CD8-positive, alpha-beta memory T cell (primary cell): ENCODE measurements around the gene ARMC9. TPM values are rescaled to one million over a fixed set of nuclear protein-coding genes. Genes with fewer than 3 reads are reported as not detected.

Experiments
- CTCF ChIA-PET: fragments of 350-600 bp; sonication (Branson Sonifier 250); formaldehyde crosslinking; loops from one replicate; lab custom pipeline; 2021; ENCODE audit warnings: antibody characterized with exemption; lab: Charles Lee
- POLR2A ChIA-PET: fragments of 350-600 bp; sonication (Branson Sonifier 250); formaldehyde crosslinking; loops from one replicate; lab custom pipeline; 2021; ENCODE audit warnings: antibody characterized with exemption; lab: Charles Lee
- DNase-seq, 5 donors: peaks; one replicate each; pipeline versions ENCODE4 v3.0.0 to v3.0.0-alpha.2; 2020 to 2022; ENCODE audit warnings: mixed read lengths in 1 of 5
- H3K27ac ChIP-seq: one replicate; pipeline ENCODE4 v1.7.0; 2013; ENCODE audit warnings: low read depth, mild to moderate bottlenecking, low read length, moderate library complexity
- H3K27me3 ChIP-seq: 2 replicates; pipeline ENCODE4 v1.7.0; 2013; ENCODE audit warnings: low read length, mild to moderate bottlenecking; ENCODE audit not compliant: insufficient read depth, poor library complexity, severe bottlenecking
- H3K36me3 ChIP-seq: 2 replicates; pipeline ENCODE4 v1.7.0; 2013; ENCODE audit warnings: mild to moderate bottlenecking, low read length, moderate library complexity; ENCODE audit not compliant: insufficient read depth
- H3K4me1 ChIP-seq: 2 replicates; pipeline ENCODE4 v1.7.0; 2013; ENCODE audit warnings: mild to moderate bottlenecking, low read length, moderate library complexity; ENCODE audit not compliant: insufficient read depth
- H3K4me3 ChIP-seq: 2 replicates; pipeline ENCODE4 v1.7.0; 2013; ENCODE audit warnings: mild to moderate bottlenecking, low read length
- H3K9me3 ChIP-seq: 2 replicates; pipeline ENCODE4 v1.7.0; 2013; ENCODE audit warnings: mild to moderate bottlenecking, low read length
- H3K27ac Mint-ChIP-seq, 8 donors: one replicate each; pipeline ENCODE4 v1.8.0; 2020 to 2021; ENCODE audit warnings: mixed read lengths in 8 of 8, mild to moderate bottlenecking in 6 of 8, inconsistent platforms in 3 of 8, moderate library complexity in 3 of 8
- H3K27me3 Mint-ChIP-seq, 2 donors: one replicate each; pipeline ENCODE4 v1.8.0; 2020 to 2021; ENCODE audit warnings: mixed read lengths in 2 of 2, mild to moderate bottlenecking in 1 of 2, moderate library complexity in 1 of 2
- H3K36me3 Mint-ChIP-seq, 3 donors: one replicate each; pipeline ENCODE4 v1.8.0; 2020 to 2021; ENCODE audit warnings: mixed read lengths in 3 of 3, inconsistent platforms in 1 of 3, mild to moderate bottlenecking in 1 of 3
- H3K4me1 Mint-ChIP-seq, 3 donors: one replicate each; pipeline ENCODE4 v1.8.0; 2020 to 2021; ENCODE audit warnings: mixed read lengths in 3 of 3, inconsistent platforms in 1 of 3, mild to moderate bottlenecking in 1 of 3
- H3K4me3 Mint-ChIP-seq, 7 donors: one replicate each; pipeline ENCODE4 v1.8.0; 2020 to 2021; ENCODE audit warnings: mixed read lengths in 7 of 7, mild to moderate bottlenecking in 6 of 7, moderate library complexity in 4 of 7, inconsistent platforms in 2 of 7
- H3K9me3 Mint-ChIP-seq, 5 donors: one replicate each; pipeline ENCODE4 v1.8.0; 2020 to 2022; ENCODE audit warnings: mixed read lengths in 5 of 5, mild to moderate bottlenecking in 3 of 5, moderate library complexity in 2 of 5, inconsistent platforms in 1 of 5
- polyA plus RNA-seq: library from polyadenylated mRNA; unstranded; fragments of 300-500 nt; fragmentation: Illumina TruSeq; gene quantifications from one replicate; pipeline ENCODE4 v1.2.3, GENCODE V29; 2021
- total RNA-seq, 2 experiments: library from RNA; stranded (reverse); gene quantifications; one replicate each; pipeline ENCODE4 v1.2.3, GENCODE V29; 2021

The ARMC9 gene
- total and polyA plus RNA-seq, 3 experiments from 2014 or later, result 1.0 to 6.4 (median 5.3) TPM

GRCh38 chr2:231227310-231228162 lies 29.1 kb downstream of the ARMC9 start:
- ChIA-PET POLR2A (no interaction called here), CTCF (interaction anchor here (0.8 to 2.6 kb wide), 10 partner anchors 8 to 237 kb away, joined by 3 to 14 read pairs (median 4); partner anchors contain the start of gene NCL)
- H3K27ac ChIP-seq, result no peak overlapping the region
- no peak overlapping the region for H3K4me3 Mint-ChIP-seq
- no peaks in the 10 kb centered on the region for H3K9me3 ChIP-seq
- no peaks in the 10 kb centered on the region for H3K36me3 Mint-ChIP-seq
- no peaks in the 10 kb centered on the region for H3K4me1 Mint-ChIP-seq
- no peaks in the 10 kb centered on the region for H3K36me3 ChIP-seq
- H3K27me3 Mint-ChIP-seq, result no peaks in the 10 kb centered on the region
- no peak overlapping the region for H3K4me3 ChIP-seq
- no peaks in the 10 kb centered on the region for H3K27me3 ChIP-seq
- H3K4me1 ChIP-seq, result no peaks in the 10 kb centered on the region
- DNase-seq, result peak in 4 of 5 donors; percentile 4 to 57 (median 31)
- H3K27ac Mint-ChIP-seq, result no peak overlapping the region
- H3K9me3 Mint-ChIP-seq, result no peaks in the 10 kb centered on the region

- POLR2A ChIA-PET, result no interaction called here
- H3K9me3 ChIP-seq, result no peaks in the 10 kb centered on the region
- H3K4me3 ChIP-seq, result no peak overlapping the region
- H3K27ac ChIP-seq, result no peak overlapping the region
- Mint-ChIP-seq H3K27me3 (no peaks in the 10 kb centered on the region), H3K4me1 (no peaks in the 10 kb centered on the region), H3K27ac (no peak overlapping the region), H3K4me3 (no peak overlapping the region), H3K36me3 (no peaks in the 10 kb centered on the region), H3K9me3 (no peaks in the 10 kb centered on the region)
- no peaks in the 10 kb centered on the region for H3K36me3 ChIP-seq
- DNase-seq, result no peak
- no peaks in the 10 kb centered on the region for H3K27me3 ChIP-seq
- CTCF ChIA-PET, result interaction anchor here (0.8 to 2.6 kb wide), 9 partner anchors 9 to 229 kb away, joined by 3 to 14 read pairs (median 4); no protein-coding TSS in a partner anchor
- no peaks in the 10 kb centered on the region for H3K4me1 ChIP-seq
These were observed 29.8 kb downstream of the ARMC9 start for GRCh38 chr2:231228223-231228622.

DNA sequence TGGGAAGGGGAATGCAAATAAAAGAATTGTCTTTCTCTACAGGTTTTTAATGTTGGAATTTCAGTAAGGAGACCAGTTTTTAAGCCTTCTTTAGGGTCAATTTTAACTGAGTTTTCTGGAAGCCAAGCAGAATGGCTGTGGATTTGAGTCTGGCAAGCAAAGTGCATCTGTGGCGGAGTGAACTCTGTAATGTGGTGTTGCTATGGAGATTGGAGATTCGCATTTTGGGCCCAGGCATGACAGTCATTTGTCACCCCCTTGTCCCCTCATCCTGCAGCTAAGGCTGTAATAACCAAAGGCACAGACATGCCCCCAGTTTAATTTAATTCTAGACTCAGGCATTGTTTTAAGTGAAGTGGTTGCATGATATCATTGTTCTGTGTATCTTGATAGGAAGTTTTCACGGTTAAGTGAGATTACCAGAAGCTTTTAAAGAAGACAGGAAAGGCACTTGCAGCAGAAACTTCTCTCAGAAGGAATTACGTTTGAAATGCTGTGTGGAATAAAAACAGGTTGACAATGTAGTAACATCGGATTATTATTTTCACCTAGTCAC lies 30.6 kb downstream of the ARMC9 start:
- no peak for DNase-seq
- Histone ChIP-seq H3K27ac (no peak overlapping the region), H3K4me1 (no peaks in the 10 kb centered on the region), H3K9me3 (no peaks in the 10 kb centered on the region), H3K36me3 (no peaks in the 10 kb centered on the region), H3K27me3 (no peaks in the 10 kb centered on the region), H3K4me3 (no peak overlapping the region)
- ChIA-PET POLR2A (no interaction called here), CTCF (interaction anchor here (1.7 to 2.6 kb wide), 2 partner anchors 10 to 223 kb away, joined by 6 to 14 read pairs; no protein-coding TSS in a partner anchor)
- Mint-ChIP-seq H3K36me3 (no peaks in the 10 kb centered on the region), H3K9me3 (no peaks in the 10 kb centered on the region), H3K4me3 (no peak overlapping the region), H3K27me3 (no peaks in the 10 kb centered on the region), H3K4me1 (no peaks in the 10 kb centered on the region), H3K27ac (peak overlapping the region in 1 of 8 donors; percentile 32)

GRCh38 chr2:231235217-231235616 lies 36.8 kb downstream of the ARMC9 start:
- DNase-seq, result no peak
- no peaks in the 10 kb centered on the region for H3K4me1 Mint-ChIP-seq
- Histone ChIP-seq H3K9me3 (no peaks in the 10 kb centered on the region), H3K4me1 (no peaks in the 10 kb centered on the region), H3K4me3 (no peak overlapping the region), H3K27ac (no peak overlapping the region), H3K36me3 (no peaks in the 10 kb centered on the region), H3K27me3 (no peaks in the 10 kb centered on the region)
- CTCF ChIA-PET, result interaction anchor here (1.0 kb wide), 1 partner anchor 217 kb away, joined by 4 read pairs; no protein-coding TSS in a partner anchor
- H3K4me3 Mint-ChIP-seq, result no peak overlapping the region
- H3K36me3 Mint-ChIP-seq, result no peaks in the 10 kb centered on the region
- no peaks in the 10 kb centered on the region for H3K9me3 Mint-ChIP-seq
- no peak overlapping the region for H3K27ac Mint-ChIP-seq
- peaks cover 0 to 4% of the 10 kb centered on the region in 2 donors for H3K27me3 Mint-ChIP-seq
- POLR2A ChIA-PET, result no interaction called here

- Mint-ChIP-seq H3K4me1 (no peaks in the 10 kb centered on the region), H3K27ac (no peak overlapping the region), H3K36me3 (no peaks in the 10 kb centered on the region), H3K27me3 (peaks cover 0 to 4% of the 10 kb centered on the region in 2 donors), H3K9me3 (no peaks in the 10 kb centered on the region), H3K4me3 (no peak overlapping the region)
- H3K4me3 ChIP-seq, result no peak overlapping the region
- no peaks in the 10 kb centered on the region for H3K4me1 ChIP-seq
- ChIA-PET CTCF (interaction anchor here (1.6 kb wide), 1 partner anchor 10 kb away, joined by 5 read pairs; no protein-coding TSS in a partner anchor), POLR2A (no interaction called here)
- no peaks in the 10 kb centered on the region for H3K27me3 ChIP-seq
- H3K27ac ChIP-seq, result no peak overlapping the region
- no peak for DNase-seq
- no peaks in the 10 kb centered on the region for H3K36me3 ChIP-seq
- H3K9me3 ChIP-seq, result no peaks in the 10 kb centered on the region
These were observed 40.3 kb downstream of the ARMC9 start for GRCh38 chr2:231238689-231239088.

- ChIA-PET CTCF (interaction anchor here (1.6 kb wide), 1 partner anchor 9 kb away, joined by 5 read pairs; no protein-coding TSS in a partner anchor), POLR2A (no interaction called here)
- H3K4me3 ChIP-seq, result no peak overlapping the region
- no peak overlapping the region for H3K4me3 Mint-ChIP-seq
- no peak overlapping the region for H3K27ac Mint-ChIP-seq
- H3K36me3 Mint-ChIP-seq, result no peaks in the 10 kb centered on the region
- no peaks in the 10 kb centered on the region for H3K36me3 ChIP-seq
- H3K9me3 Mint-ChIP-seq, result no peaks in the 10 kb centered on the region
- no peak for DNase-seq
- no peaks in the 10 kb centered on the region for H3K27me3 ChIP-seq
- H3K27ac ChIP-seq, result no peak overlapping the region
- no peaks in the 10 kb centered on the region for H3K9me3 ChIP-seq
- H3K27me3 Mint-ChIP-seq, result peaks cover 0 to 4% of the 10 kb centered on the region in 2 donors
- no peaks in the 10 kb centered on the region for H3K4me1 ChIP-seq
- no peaks in the 10 kb centered on the region for H3K4me1 Mint-ChIP-seq
These were observed 41.3 kb downstream of the ARMC9 start for GRCh38 chr2:231239751-231240150.

- Mint-ChIP-seq H3K9me3 (no peaks in the 10 kb centered on the region), H3K27me3 (peaks cover 0 to 1% of the 10 kb centered on the region in 2 donors), H3K36me3 (no peaks in the 10 kb centered on the region), H3K4me1 (no peaks in the 10 kb centered on the region), H3K27ac (no peak overlapping the region), H3K4me3 (no peak overlapping the region)
- no peaks in the 10 kb centered on the region for H3K9me3 ChIP-seq
- H3K4me3 ChIP-seq, result no peak overlapping the region
- no peaks in the 10 kb centered on the region for H3K27me3 ChIP-seq
- H3K36me3 ChIP-seq, result no peaks in the 10 kb centered on the region
- ChIA-PET POLR2A (no interaction called here), CTCF (interaction anchor here (1.3 kb wide), 1 partner anchor 15 kb away, joined by 6 read pairs; no protein-coding TSS in a partner anchor)
- DNase-seq, result no peak
- H3K4me1 ChIP-seq, result no peaks in the 10 kb centered on the region
- H3K27ac ChIP-seq, result no peak overlapping the region
These were observed 43.5 kb downstream of the ARMC9 start for GRCh38 chr2:231241755-231242507.
